Kidney (tissue), 14 donors: Measurements from ENCODE around the gene THAP9. TPM values are rescaled to one million over a fixed set of nuclear protein-coding genes. Genes with fewer than 3 reads are reported as not detected.

ENCODE experiments used
- DNase-seq, 5 donors: peaks; one replicate each; pipeline ENCODE4 v3.0.0-alpha.2; 2013 to 2020
- FAIRE-seq: peaks from 2 replicates; lab custom pipeline; 2012; peaks lifted over from hg19 to GRCh38; lab: Jason Lieb, UNC
- H3K27ac ChIP-seq, 2 donors: one replicate each; pipeline ENCODE4 v1.7.0; 2013; ENCODE audit warnings: low read depth in 2 of 2, low read length in 2 of 2, inconsistent platforms in 1 of 2
- H3K27me3 ChIP-seq: one replicate; pipeline ENCODE4 v1.7.1; 2013; ENCODE audit warnings: low read length, inconsistent platforms; ENCODE audit not compliant: control insufficient read depth, insufficient read depth
- H3K36me3 ChIP-seq, 3 donors: one replicate each; pipeline versions ENCODE4 v1.7.0 to v1.7.1; 2013; ENCODE audit warnings: low read length in 3 of 3, control low read depth in 1 of 3, inconsistent platforms in 1 of 3; ENCODE audit not compliant: insufficient read depth in 3 of 3, control insufficient read depth in 2 of 3
- H3K4me1 ChIP-seq, 3 donors: one replicate each; pipeline versions ENCODE4 v1.7.0 to v1.7.1; 2013; ENCODE audit warnings: low read length in 3 of 3, inconsistent platforms in 1 of 3, low read depth in 1 of 3; ENCODE audit not compliant: control insufficient read depth in 2 of 3, insufficient read depth in 2 of 3
- H3K4me3 ChIP-seq, 3 donors: one replicate each; pipeline versions ENCODE4 v1.7.0 to v1.8.1; 2013; ENCODE audit warnings: low read length in 3 of 3, control low read depth in 1 of 3, inconsistent platforms in 1 of 3
- H3K9ac ChIP-seq, 3 donors: one replicate each; pipeline versions ENCODE4 v1.7.0 to v1.7.1; 2013; ENCODE audit warnings: low read length in 3 of 3, control low read depth in 1 of 3, inconsistent platforms in 1 of 3
- H3K9me3 ChIP-seq, 3 donors: one replicate each; pipeline versions ENCODE4 v1.7.0 to v1.7.1; 2013; ENCODE audit warnings: low read length in 3 of 3, control low read depth in 1 of 3, inconsistent platforms in 1 of 3; ENCODE audit not compliant: control insufficient read depth in 2 of 3, insufficient read depth in 1 of 3
- CTCF ChIP-seq: IDR thresholded peaks from 3 replicates; pipeline ENCODE4 v1.5.1; 2012; ENCODE audit warnings: mild to moderate bottlenecking, moderate library complexity, borderline replicate concordance; ENCODE audit not compliant: insufficient read depth; ENCODE audit errors: extremely low read depth
- intact Hi-C: fragments of 100-400 bp; cut with DNase I; formaldehyde crosslinking; loops from one replicate; pipeline ENCODE4 v1.11.1; 2022
- polyA plus RNA-seq: library from polyadenylated mRNA; stranded (reverse); fragments of 350-450 nt; fragmentation: Illumina TruSeq; extraction: RNeasy Lipid Tissue Mini Kit (QIAGEN cat#74804); gene quantifications from one replicate; pipeline ENCODE4 v1.2.3, GENCODE V29; 2014; ENCODE audit warnings: low read depth, low replicate concordance; ENCODE audit not compliant: insufficient read depth
- total RNA-seq: library from RNA; stranded (reverse); fragmentation: NEBNext Ultra II Directional; extraction: Animal tissue kit (Norgen Biotek cat#: 25700); gene quantifications from one replicate; pipeline ENCODE4 v1.2.1, GENCODE V29; 2021
- donor health status: control.
- donor health status: control.
- donor health status: control.
- donor health status: control.
- donor health status: control.
- donor health status: DM: yes; HTN: yes; CAD: no.
- donor health status: Normal renal cell carcinoma (clear cell type).

The THAP9 gene
- total and polyA plus RNA-seq, 2 donors from 2014 or later = 2.6 to 5.6 TPM

- no peak for DNase-seq
These were observed 47.0 kb downstream of the THAP9 start for GRCh38 chr4:82947498-82947897.

GRCh38 chr4:82948647-82949204, 48.2 kb downstream of the THAP9 start:
- no peaks in the 10 kb centered on the region for H3K27me3 ChIP-seq
- intact Hi-C loops = no loop called here
- TF ChIP-seq CTCF = no peak
- no peak for FAIRE-seq
- no peak overlapping the region for H3K27ac ChIP-seq
- no peak for DNase-seq
- H3K9ac ChIP-seq = no peak overlapping the region
- no peaks in the 10 kb centered on the region for H3K4me1 ChIP-seq
- H3K36me3 ChIP-seq = peaks cover 0 to 2% (median 0%) of the 10 kb centered on the region in 3 donors
- no peaks in the 10 kb centered on the region for H3K9me3 ChIP-seq
- H3K4me3 ChIP-seq = no peak overlapping the region

More at GRCh38 chr4:82947498-82947897, 47.0 kb downstream of the THAP9 start:
- FAIRE-seq = no peak
- Histone ChIP-seq H3K27ac (no peak overlapping the region), H3K4me3 (no peak overlapping the region), H3K27me3 (no peaks in the 10 kb centered on the region), H3K9me3 (no peaks in the 10 kb centered on the region), H3K4me1 (no peaks in the 10 kb centered on the region), H3K9ac (no peak overlapping the region), H3K36me3 (peaks cover 0 to 2% (median under 1%) of the 10 kb centered on the region in 3 donors)
- intact Hi-C loops = no loop called here
- TF ChIP-seq CTCF = no peak

- Histone ChIP-seq H3K4me3 (no peak overlapping the region), H3K27ac (no peak overlapping the region), H3K9me3 (no peaks in the 10 kb centered on the region), H3K9ac (no peak overlapping the region), H3K36me3 (no peaks in the 10 kb centered on the region), H3K4me1 (no peaks in the 10 kb centered on the region), H3K27me3 (no peaks in the 10 kb centered on the region)
- FAIRE-seq (no peak), DNase-seq (no peak)
- TF ChIP-seq CTCF = no peak
- intact Hi-C loops = no loop called here
These were observed 50.7 kb downstream of the THAP9 start for GRCh38 chr4:82951196-82951595.

DNA sequence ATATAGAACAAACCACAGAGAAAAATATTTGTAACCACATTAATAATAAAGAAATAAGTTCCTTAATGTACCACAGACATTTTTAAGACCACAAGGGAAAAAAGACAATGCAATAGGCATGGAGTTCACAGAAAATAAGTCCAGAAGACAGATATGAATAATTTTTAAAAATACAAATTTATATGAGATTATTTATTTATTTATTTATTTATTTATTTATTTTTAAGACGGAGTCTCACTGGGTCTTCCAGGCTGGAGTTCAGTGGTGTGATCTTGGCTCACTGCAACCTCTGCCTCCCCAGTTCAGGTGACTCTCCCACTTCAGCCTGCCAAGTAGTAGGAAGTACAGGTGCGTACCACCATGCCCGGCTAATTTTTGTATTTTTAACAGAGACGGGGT, 53.7 kb downstream of the THAP9 start:
- no peaks in the 10 kb centered on the region for H3K36me3 ChIP-seq
- FAIRE-seq = no peak
- no peak for TF ChIP-seq CTCF
- no peaks in the 10 kb centered on the region for H3K27me3 ChIP-seq
- H3K4me1 ChIP-seq = no peaks in the 10 kb centered on the region
- no peak overlapping the region for H3K4me3 ChIP-seq
- H3K9ac ChIP-seq = no peak overlapping the region
- intact Hi-C loops = no loop called here
- no peak overlapping the region for H3K27ac ChIP-seq
- H3K9me3 ChIP-seq = no peaks in the 10 kb centered on the region
- no peak for DNase-seq
